ENCODE results near the gene C1QC. TPM values are rescaled to one million over a fixed set of nuclear protein-coding genes. Genes with fewer than 3 reads are reported as not detected.

Gene C1QC
- total and polyA plus RNA-seq, 11 donors, result 13.9 to 674 (median 50.0) TPM

DNA sequence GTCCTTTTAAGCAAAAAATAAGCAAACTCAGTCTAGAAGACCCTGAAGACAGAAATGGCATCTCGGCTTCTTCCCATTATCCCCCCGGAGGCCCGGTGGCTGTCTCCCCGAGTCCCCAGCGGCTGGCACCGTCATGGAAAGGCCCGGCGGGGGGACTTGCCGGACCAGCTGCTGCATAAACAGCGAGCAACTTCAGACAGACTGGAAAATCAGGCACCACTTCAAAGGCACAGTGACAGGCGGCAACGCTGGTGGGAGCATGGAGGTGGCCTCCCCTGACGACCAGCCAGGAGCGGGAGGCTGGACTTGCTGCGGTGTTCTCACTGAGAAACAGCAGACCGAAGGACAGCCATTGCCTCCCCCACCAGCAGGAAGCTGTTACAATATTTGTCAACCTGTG is 25.4 kb upstream of the C1QC start:
- H3K4me3 ChIP-seq, result no peak overlapping the region
- TF ChIP-seq, protein P1, sequence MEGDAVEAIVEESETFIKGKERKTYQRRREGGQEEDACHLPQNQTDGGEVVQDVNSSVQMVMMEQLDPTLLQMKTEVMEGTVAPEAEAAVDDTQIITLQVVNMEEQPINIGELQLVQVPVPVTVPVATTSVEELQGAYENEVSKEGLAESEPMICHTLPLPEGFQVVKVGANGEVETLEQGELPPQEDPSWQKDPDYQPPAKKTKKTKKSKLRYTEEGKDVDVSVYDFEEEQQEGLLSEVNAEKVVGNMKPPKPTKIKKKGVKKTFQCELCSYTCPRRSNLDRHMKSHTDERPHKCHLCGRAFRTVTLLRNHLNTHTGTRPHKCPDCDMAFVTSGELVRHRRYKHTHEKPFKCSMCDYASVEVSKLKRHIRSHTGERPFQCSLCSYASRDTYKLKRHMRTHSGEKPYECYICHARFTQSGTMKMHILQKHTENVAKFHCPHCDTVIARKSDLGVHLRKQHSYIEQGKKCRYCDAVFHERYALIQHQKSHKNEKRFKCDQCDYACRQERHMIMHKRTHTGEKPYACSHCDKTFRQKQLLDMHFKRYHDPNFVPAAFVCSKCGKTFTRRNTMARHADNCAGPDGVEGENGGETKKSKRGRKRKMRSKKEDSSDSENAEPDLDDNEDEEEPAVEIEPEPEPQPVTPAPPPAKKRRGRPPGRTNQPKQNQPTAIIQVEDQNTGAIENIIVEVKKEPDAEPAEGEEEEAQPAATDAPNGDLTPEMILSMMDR (IDR thresholded peaks at IDR 0.05), result no peak
- no peak for TF ChIP-seq POLR2A (IDR thresholded peaks at IDR 0.05)
- H3K9me3 ChIP-seq, result no peaks in the 10 kb centered on the region
- no peaks in the 10 kb centered on the region for H3K4me1 ChIP-seq
- H3K27me3 ChIP-seq, result peaks cover 0 to 97% (median 24%) of the 10 kb centered on the region in 9 donors
- WGBS, 4 donors, result 41 to 47% (median 43%) methylated on average over 16 of the region's 16 CpGs
- intact Hi-C loops (cut with DNase I), result no loop called here
- no peak for ATAC-seq
- H3K36me3 ChIP-seq, result no peaks in the 10 kb centered on the region
- DNase-seq, result no peak
- H3K27ac ChIP-seq, result no peak overlapping the region

DNA sequence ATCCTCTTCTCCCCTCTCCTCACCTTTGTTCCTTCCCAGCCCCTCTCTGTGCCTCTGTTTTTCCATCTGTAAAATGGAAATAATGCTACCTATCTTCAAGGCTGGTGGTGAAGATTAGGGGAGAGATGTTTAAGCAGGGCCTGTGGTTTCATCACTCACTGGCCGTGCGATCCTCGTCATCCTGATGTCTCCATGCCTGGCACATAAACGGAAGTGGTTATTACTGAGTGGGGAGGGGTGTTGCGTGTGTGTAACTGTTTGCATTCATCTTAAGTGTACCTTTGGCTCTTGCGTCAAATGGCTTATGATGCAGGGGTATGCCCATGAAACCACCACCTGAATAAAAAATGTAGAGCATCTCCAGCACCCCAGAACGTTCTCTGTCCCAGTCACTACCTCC is 24.2 kb upstream of the C1QC start:
- no peaks in the 10 kb centered on the region for H3K36me3 ChIP-seq
- no peak overlapping the region for H3K27ac ChIP-seq
- ATAC-seq (no peak), DNase-seq (no peak)
- H3K9me3 ChIP-seq, result no peaks in the 10 kb centered on the region
- peaks cover 0 to 98% (median 29%) of the 10 kb centered on the region in 9 donors for H3K27me3 ChIP-seq
- TF ChIP-seq POLR2A (IDR thresholded peaks at IDR 0.05), result no peak
- TF ChIP-seq, protein P1 (IDR thresholded peaks at IDR 0.05), result no peak
- no peaks in the 10 kb centered on the region for H3K4me1 ChIP-seq
- 75 to 78% (median 77%) methylated on average over 7 of the region's 7 CpGs for WGBS, 4 donors
- intact Hi-C loops (cut with DNase I), result no loop called here
- H3K4me3 ChIP-seq, result no peak overlapping the region

DNA sequence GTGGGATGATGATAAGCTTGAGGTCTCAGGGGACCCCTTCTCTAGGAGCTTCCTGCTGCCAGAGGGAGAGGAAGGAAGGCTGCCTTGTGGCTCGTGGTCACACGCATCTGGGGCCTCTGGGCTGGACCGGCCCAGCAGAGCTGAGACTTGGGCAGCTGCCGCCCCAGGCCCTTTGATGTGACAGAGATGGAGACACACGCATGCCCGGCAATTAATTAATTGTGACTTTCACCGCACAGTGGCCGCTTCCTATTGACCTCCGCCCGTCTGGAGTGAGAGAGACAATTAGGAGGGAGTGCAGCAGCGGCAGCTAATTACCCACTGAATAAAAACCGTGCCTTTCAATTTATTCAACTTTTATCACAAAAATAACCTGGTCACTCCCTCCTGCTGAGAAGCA is 23.6 kb upstream of the C1QC start:
- WGBS, 4 donors, result 66 to 71% (median 69%) methylated on average over 12 of the region's 12 CpGs
- Histone ChIP-seq H3K4me3 (no peak overlapping the region), H3K27ac (no peak overlapping the region), H3K36me3 (no peaks in the 10 kb centered on the region), H3K27me3 (peaks cover 0 to 98% (median 33%) of the 10 kb centered on the region in 9 donors), H3K9me3 (no peaks in the 10 kb centered on the region), H3K4me1 (no peaks in the 10 kb centered on the region)
- intact Hi-C loops (cut with DNase I), result no loop called here
- DNase-seq (no peak), ATAC-seq (no peak)
- no peak for TF ChIP-seq POLR2A (IDR thresholded peaks at IDR 0.05)
- TF ChIP-seq, protein P1 (IDR thresholded peaks at IDR 0.05), result no peak

DNA sequence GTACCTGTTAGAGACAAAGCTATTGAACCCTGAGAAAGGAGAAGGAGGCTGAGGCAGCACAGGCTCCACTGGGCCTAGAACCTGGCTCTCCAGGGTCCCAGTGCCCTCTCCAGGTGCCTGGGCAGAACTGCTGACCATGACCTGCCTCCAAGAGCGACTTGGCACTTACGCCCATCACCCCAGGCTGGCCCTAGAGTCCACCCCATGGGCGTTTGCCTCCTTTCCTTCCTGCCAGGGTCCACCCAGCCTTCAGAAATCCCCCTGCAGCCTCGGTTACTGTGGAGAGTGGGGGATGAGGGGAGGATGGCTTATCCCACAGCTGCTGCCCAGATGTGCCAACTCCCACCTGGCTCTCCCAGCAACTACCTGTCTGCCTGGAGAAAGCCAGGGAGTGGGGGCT is 21.7 kb upstream of the C1QC start:
- WGBS, 4 donors, result 42 to 71% (median 50%) methylated on average over 3 to 4 of the region's 4 CpGs
- H3K9me3 ChIP-seq, result no peaks in the 10 kb centered on the region
- H3K27me3 ChIP-seq, result peaks cover 0 to 98% (median 29%) of the 10 kb centered on the region in 9 donors
- DNase-seq, result no peak
- H3K36me3 ChIP-seq, result no peaks in the 10 kb centered on the region
- no peak overlapping the region for H3K4me3 ChIP-seq
- no peaks in the 10 kb centered on the region for H3K4me1 ChIP-seq
- no peak overlapping the region for H3K27ac ChIP-seq
- no peak for TF ChIP-seq POLR2A (IDR thresholded peaks at IDR 0.05)
- TF ChIP-seq, protein P1 (IDR thresholded peaks at IDR 0.05), result no peak
- ATAC-seq, result no peak
- intact Hi-C loops (cut with DNase I), result no loop called here
